ENCODE data around the gene BLOC1S4.
"Not testable (repeated sequence)": the region's sequence is repeated elsewhere in the genome, so short reads cannot be mapped to it uniquely, and the experiment has no call there.

The BLOC1S4 gene

DNA sequence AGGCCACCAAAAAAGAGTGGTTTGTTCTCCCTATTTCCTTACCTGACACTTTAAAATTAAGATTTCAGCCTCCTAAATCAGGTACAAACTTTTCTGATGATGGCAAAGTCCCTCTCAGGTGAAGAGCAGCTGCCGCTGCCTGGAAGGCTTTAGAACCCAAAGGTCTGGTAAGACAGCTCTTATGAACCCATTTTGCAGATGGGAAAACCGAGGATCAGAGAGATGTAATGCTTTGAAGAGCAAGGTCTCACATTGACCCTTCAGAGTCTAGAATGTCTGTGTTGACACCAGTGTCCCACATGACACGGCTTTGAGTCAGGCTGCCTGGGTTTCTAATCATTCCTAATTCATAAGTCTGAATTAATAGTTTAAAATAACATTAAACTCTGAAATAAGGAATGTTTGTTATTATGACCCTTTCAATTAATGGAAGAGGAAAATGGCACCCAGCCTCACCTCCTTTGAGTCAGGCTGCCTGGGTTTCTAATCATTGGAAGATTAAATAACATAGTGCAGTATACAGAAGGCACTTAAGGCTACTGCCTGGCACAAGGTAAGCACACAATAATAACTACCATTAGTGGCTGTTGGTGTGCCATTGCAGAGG, 38.6 kb downstream of the BLOC1S4 start:
- H3K4me3 ChIP-seq (replicated peaks in 1 of 2; ENCODE audit: low read depth in 2 of 2, low read length in 2 of 2), result no peak overlapping the region
- TF ChIP-seq, protein P1, sequence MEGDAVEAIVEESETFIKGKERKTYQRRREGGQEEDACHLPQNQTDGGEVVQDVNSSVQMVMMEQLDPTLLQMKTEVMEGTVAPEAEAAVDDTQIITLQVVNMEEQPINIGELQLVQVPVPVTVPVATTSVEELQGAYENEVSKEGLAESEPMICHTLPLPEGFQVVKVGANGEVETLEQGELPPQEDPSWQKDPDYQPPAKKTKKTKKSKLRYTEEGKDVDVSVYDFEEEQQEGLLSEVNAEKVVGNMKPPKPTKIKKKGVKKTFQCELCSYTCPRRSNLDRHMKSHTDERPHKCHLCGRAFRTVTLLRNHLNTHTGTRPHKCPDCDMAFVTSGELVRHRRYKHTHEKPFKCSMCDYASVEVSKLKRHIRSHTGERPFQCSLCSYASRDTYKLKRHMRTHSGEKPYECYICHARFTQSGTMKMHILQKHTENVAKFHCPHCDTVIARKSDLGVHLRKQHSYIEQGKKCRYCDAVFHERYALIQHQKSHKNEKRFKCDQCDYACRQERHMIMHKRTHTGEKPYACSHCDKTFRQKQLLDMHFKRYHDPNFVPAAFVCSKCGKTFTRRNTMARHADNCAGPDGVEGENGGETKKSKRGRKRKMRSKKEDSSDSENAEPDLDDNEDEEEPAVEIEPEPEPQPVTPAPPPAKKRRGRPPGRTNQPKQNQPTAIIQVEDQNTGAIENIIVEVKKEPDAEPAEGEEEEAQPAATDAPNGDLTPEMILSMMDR (IDR thresholded peaks at IDR 0.05; ENCODE audit: low read depth, low read length), result no peak
- DNase-seq (ENCODE audit: low read depth in 2 of 2), result no peak

DNA sequence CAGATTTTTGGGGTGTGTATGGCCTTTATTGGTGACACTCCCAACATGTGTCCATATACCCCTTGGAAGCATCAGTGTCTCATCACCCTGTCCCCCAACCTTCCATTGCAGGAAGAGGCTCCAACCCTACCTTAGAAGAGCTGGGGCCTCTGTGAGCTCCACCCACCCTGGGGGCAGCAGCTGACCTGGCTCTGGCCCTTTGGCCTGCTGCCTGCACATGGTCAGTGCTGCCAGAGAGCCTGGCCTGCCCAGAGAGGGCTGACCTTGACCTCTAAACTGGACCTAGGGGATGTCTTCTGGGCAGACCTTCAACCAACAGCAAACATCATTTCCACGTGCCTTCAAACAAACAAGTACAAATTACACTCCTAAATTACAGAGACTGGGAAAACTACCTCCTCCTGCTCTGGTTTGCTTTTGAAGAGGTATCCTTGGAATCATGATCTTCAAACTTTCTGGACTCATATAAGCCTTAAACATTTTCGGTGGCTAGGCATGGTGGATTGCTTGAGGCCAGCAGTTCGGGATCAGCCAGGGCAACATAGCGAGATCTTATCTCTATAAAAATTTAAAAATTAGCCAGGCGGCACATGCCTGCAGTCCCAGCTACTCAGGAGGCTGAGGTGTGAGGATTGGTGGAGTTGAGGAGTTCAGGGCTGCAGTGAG, 39.2 kb downstream of the BLOC1S4 start:
- DNase-seq (ENCODE audit: low read depth in 2 of 2), result no peak
- TF ChIP-seq, protein P1 (IDR thresholded peaks at IDR 0.05; ENCODE audit: low read depth, low read length), result no peak
- H3K4me3 ChIP-seq (replicated peaks in 1 of 2; ENCODE audit: low read depth in 2 of 2, low read length in 2 of 2), result no peak overlapping the region

DNA sequence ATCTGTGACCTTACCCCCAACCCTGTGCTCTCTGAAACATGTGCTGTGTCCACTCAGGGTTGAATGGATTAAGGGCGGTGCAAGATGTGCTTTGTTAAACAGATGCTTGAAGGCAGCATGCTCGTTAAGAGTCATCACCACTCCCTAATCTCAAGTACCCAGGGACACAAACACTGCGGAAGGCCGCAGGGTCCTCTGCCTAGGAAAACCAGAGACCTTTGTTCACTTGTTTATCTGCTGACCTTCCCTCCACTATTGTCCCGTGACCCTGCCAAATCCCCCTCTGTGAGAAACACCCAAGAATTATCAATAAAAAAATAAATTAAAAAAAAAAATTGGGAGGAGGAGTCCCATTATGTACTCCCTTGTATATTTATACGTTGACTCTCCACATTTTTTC, 40.4 kb downstream of the BLOC1S4 start:
- not testable (repeated sequence) for DNase-seq (ENCODE audit: low read depth in 2 of 2)

DNA sequence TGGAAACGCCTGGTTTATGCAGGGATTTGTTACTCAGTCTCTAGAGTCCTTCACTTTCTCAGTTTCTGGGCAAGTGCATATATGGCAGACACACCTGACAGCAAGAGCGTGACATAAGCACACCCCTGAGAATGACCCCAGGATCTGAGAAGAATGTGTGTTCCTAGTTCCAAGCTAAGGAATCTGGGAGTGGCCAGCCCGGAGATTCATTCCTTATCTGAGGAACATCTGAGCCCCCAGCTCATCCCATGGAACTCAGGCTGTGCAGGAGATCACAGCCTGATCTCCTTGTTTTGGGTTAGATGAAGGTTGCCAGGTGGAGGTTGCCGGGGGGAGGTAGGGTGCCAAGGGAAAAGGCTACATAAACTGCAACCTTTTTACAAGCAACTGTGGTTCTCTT, 42.8 kb downstream of the BLOC1S4 start:
- no peak overlapping the region for H3K4me3 ChIP-seq (replicated peaks in 1 of 2; ENCODE audit: low read depth in 2 of 2, low read length in 2 of 2)
- TF ChIP-seq, protein P1 (IDR thresholded peaks at IDR 0.05; ENCODE audit: low read depth, low read length), result no peak
- no peak for DNase-seq (ENCODE audit: low read depth in 2 of 2)

More for the DNA sequence above, 40.4 kb downstream of the BLOC1S4 start:
- H3K4me3 ChIP-seq (replicated peaks in 1 of 2; ENCODE audit: low read depth in 2 of 2, low read length in 2 of 2), result not testable (repeated sequence)

DNA sequence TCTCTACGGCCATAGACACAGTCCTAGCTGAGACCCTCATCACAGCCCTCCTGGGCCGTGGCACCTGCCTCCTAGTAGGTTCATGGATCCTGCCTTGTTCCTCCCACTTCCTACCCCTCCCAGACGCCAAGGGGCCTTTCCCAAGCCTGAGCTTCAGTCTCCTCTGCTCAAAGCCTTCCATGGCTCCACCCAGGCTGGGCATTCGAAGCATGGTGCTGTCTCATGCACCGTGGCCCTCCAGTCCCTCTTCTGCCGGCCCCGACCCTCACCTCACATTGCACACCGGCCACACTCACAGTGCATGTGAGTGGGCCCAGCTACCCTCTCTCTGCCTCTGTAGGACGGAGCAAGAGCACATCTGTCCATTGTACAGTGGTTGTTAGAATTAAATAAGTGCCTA, 44.9 kb downstream of the BLOC1S4 start:
- no peak for DNase-seq (ENCODE audit: low read depth in 2 of 2)
- no peak overlapping the region for H3K4me3 ChIP-seq (replicated peaks in 1 of 2; ENCODE audit: low read depth in 2 of 2, low read length in 2 of 2)
- TF ChIP-seq, protein P1 (IDR thresholded peaks at IDR 0.05; ENCODE audit: low read depth, low read length), result no peak

DNA sequence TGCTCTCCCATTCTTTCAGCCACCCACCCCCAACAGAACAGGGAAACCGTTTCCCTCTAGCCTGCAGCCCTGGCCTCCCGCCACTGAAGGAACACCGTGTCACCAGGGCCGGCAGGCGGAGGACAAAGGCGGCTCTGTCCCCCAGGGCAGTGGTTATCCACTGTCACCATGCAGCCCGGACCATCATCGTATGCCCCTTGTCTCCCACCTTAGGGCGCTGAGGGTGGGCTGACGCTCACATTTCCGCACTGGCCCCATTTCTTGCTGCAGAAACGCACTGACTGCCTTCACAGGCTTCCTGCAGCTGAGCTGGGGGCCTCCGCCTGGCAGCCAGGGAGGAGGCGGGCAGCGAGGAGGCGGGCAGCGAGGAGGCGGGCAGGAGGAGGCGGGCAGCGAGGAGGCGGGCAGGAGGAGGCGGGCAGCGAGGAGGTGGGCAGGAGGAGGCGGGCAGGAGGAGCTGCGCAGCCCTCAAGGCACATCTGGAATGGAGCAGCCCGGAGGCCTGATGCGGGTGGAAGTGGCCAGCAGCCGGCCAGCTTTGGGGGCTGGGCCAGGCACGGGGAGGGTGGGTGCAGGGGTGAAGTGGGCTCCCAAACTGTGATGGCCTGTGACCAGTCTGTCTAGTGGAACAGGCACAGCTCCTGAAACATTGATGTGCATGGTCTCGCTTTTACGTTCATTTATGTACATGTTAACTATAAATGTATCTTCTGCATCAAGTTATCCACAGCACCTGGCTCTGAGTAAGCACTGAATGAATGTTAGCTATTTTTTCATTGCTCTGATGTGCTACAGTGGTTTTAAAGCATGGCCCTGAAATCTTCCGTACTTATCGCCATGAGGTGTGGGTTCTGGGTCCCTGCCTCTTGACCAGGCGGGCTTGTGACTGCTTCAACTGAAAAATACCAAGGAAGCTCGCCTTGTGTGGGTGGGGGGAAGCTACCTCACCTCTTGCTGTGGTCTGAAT, 46.0 kb downstream of the BLOC1S4 start:
- no peak overlapping the region for H3K4me3 ChIP-seq (replicated peaks in 1 of 2; ENCODE audit: low read depth in 2 of 2, low read length in 2 of 2)
- TF ChIP-seq, protein P1 (IDR thresholded peaks at IDR 0.05; ENCODE audit: low read depth, low read length), result no peak
- DNase-seq (ENCODE audit: low read depth in 2 of 2), result no peak

DNA sequence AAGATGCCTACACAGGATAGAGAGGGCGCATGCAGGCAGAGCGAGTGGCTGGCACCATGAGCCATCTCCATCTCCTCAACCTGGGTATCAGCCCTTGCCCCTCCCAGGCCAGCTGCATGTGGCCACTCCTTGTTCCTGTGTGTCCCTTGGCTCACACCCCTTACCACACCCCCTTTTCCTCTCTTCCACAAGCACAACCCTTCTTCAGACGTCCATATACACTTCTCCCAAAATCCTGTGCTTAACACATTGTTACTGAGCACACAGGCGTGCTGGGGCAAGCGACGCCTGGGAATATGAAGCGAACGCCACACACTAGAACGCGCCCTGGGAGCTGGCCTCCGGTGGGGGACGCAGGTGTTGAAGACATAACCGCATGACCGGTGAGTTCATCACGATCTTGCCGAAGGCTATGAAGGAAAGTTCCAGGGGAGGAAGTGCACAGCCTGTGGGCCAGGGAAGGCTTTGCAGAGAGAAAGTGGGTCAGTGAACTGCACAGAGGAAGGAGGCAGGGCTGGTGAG, 47.4 kb downstream of the BLOC1S4 start:
- no peak overlapping the region for H3K4me3 ChIP-seq (replicated peaks in 1 of 2; ENCODE audit: low read depth in 2 of 2, low read length in 2 of 2)
- DNase-seq (ENCODE audit: low read depth in 2 of 2), result no peak
- TF ChIP-seq, protein P1 (IDR thresholded peaks at IDR 0.05; ENCODE audit: low read depth, low read length), result peak; percentile 15

Measured in cardiac fibroblast (primary cell).